GM12865 (cell line): ENCODE measurements around the gene SLC24A3.

ENCODE experiments used
- DNase-seq: peaks from one replicate; pipeline ENCODE4 v3.0.0; 2010; ENCODE audit warnings: low read depth
- H3K4me3 ChIP-seq: 2 replicates; pipeline ENCODE4 v1.5.1; 2011; ENCODE audit warnings: mild to moderate bottlenecking, low read depth, low read length, control low read depth
- TF ChIP-seq, protein P1 (sequence below): IDR thresholded peaks from 2 replicates; pipeline ENCODE4 v1.5.1; 2011; ENCODE audit warnings: low read length, control low read depth, low read depth, inconsistent platforms; ENCODE audit not compliant: insufficient read depth; ENCODE audit errors: missing control alignments

Gene SLC24A3

DNA sequence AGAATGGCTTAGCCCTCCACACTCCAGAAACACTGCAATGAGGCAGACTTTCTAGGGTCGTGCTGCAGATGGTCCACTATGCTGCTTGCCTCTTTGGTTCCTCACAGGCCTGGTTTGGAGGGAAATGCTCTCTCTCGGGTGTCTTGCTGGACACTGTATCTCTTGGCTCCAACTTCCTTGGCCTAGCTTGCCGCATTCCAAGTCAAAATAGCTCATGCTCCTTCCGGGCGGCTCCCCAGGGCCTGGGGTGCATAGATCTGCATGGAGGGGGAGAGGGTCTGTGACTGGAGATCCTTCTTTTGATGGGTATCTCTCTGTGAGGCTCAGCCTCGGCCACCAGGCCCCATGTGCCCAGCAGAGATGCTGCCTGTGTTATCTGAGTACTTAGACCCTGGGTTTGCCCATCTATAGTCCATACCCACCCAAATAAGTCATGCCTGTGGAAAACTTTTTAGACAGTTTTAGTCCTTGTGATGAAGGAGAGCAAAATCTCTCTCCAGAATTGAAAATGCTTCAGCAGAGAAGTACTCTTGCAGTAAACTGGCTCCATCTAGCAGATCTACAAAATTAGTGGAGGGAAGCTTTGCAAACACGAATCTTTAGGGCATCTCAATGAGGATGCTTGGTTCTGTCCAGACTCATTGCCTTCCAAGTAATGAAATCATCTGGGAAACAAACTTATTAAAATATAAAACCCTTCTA is 281.5 kb downstream of the SLC24A3 start:
- TF ChIP-seq, protein P1, sequence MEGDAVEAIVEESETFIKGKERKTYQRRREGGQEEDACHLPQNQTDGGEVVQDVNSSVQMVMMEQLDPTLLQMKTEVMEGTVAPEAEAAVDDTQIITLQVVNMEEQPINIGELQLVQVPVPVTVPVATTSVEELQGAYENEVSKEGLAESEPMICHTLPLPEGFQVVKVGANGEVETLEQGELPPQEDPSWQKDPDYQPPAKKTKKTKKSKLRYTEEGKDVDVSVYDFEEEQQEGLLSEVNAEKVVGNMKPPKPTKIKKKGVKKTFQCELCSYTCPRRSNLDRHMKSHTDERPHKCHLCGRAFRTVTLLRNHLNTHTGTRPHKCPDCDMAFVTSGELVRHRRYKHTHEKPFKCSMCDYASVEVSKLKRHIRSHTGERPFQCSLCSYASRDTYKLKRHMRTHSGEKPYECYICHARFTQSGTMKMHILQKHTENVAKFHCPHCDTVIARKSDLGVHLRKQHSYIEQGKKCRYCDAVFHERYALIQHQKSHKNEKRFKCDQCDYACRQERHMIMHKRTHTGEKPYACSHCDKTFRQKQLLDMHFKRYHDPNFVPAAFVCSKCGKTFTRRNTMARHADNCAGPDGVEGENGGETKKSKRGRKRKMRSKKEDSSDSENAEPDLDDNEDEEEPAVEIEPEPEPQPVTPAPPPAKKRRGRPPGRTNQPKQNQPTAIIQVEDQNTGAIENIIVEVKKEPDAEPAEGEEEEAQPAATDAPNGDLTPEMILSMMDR: no peak
- no peak for DNase-seq
- H3K4me3 ChIP-seq: no peak overlapping the region

DNA sequence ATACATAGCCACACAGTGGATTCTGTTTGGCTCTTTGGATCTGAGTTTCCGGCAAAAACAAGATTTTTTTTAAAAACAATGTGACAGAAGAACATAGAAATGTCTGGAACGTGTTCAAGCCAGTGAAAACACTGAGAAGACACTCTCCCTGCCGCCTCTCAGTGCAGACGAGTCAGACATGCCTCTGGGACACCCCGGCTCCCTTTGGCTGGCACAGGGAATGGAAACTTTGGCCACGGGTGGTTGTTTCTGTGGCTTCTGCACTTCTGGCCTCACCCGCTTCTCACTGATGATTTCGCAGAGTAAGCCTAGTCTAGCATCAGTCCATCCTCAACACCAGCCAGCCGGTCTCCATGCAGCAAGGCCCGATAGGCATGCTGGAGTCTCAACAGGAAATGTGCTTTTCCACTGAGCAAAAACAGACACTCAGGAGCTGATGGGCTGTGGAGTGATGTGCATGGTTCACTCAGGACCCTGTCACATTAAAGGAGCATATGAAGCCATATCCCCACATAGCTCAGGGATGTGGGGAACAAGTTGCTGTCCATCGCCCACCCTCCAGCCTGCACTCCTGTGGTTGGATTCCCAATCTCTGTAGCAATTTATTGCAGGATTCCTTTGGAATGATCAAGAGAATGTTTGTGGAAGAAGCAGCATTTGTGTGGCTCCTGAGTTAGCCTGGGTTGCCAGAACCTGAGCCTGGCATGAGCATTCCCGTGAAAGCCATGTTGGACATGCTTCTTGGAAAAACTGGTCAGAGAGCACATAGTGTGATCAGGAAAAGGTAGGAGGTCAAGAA is 283.7 kb downstream of the SLC24A3 start:
- no peak overlapping the region for H3K4me3 ChIP-seq
- TF ChIP-seq, protein P1: no peak
- no peak for DNase-seq

DNA sequence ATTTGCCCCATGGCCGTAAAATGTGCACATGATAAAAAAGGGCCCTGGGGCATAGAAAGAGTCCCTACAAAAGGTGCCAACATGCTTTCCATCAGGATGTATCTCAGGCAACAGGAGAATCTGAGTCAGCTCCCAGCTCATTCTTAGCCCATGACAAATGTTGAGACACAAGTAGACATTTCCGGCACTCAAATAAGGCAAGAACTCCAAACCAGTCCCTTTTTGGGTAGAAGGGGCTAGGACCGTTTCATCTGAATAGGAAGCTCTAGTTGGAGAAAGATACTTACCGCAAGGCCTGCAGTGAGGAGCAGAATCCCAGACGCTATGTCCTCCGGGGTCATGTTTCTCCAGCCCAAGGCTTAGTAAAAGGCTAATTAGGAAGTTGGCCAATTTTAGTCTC is 284.6 kb downstream of the SLC24A3 start:
- TF ChIP-seq, protein P1: no peak
- no peak overlapping the region for H3K4me3 ChIP-seq
- DNase-seq: no peak

DNA sequence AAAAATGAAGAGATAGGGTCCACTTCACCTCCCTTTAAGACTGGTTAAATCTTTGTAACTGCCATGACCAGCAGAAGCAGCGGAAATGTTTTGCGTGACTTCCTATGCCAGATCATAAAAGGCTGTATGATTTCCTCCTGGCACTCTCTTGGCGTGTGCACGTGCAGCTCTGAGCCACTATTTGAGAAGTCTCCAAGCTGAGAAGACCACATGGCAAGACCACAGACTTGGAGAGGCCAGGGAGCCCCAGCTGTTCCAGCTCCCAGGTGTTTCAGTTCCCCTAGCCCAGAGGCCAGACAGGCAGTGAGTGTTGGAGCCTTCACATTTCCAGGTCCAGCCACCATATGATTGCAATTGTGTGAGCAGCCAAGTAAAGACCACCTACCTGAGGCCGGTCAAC is 286.3 kb downstream of the SLC24A3 start:
- H3K4me3 ChIP-seq: no peak overlapping the region
- DNase-seq: no peak
- TF ChIP-seq, protein P1: no peak

DNA sequence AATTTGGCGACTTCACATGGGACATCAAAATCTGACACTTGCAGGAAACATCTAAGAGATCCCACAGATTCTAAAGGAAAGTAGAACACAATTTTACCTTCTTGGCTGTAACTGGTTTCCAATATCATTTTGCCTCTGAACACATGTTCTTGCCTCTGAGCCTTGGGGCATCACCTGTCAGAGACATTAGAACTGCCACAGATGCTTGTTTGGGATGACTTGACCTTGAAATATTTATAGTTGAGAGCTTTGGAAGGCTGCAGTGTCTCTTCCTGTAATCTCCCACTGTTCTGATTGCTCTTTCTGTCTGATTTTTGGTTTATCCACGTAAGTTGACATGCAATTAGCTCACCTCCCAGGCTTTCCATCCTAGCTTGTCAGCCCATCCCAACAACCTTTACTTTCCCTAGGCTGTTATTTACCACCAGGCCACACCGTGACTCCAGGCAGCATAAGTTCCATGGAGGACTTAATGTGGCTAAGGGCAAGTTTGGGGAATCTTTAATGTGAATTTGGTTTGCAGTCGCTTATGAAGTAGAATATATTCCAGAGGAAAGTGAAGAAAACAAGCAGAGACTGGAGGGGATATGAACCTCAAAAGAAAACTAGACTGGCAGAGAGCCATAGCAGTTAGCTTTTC is 289.2 kb downstream of the SLC24A3 start:
- no peak overlapping the region for H3K4me3 ChIP-seq
- no peak for DNase-seq
- TF ChIP-seq, protein P1: no peak

DNA sequence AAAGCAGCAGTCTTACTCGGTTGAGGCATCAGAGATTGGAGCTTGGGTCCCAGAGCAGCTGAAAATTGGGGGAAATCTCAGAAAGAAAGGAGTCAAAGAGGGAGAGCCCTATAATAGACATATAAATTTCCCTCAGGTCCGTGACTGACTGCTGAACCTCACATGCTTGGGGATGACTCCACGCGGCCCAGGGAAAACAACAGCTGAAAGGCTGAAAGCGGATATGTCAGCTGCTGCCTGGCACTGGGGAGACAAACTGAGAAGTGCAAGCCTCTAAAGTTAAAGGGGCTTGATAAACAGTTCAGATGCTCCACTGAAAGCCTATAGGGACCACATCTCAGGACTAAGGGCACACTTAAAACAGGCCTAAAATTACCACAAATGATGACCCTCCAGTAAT is 289.7 kb downstream of the SLC24A3 start:
- H3K4me3 ChIP-seq: no peak overlapping the region
- DNase-seq: no peak
- TF ChIP-seq, protein P1: no peak
